Measurements from ENCODE around the gene CITED2. TPM values are rescaled to one million over a fixed set of nuclear protein-coding genes. Genes with fewer than 3 reads are reported as not detected.

CITED2 gene
- polyA plus RNA-seq, 1 donor (not counting 4 experiments of a cell fraction or from before 2014, with no cell fraction given), result 25.0 TPM

DNA sequence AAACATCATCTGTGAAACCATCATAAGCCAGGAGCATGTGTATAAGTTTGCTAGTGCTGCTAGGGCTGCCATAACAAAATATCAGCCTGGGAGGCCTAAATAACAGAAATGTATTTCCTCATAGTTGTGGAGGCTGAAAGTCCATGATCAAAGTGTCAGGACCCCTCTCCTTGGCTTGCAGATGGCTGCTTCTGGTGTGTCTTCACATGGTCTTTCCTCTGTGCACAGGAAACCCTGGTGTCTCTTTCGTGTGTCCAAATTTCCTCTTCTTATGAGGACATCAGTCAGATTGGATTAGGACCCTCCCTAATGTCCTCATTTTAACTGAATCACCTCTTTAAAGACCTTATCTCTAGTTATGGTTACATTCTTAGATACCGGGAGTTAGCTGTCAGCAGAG lies 6.2 kb upstream of the CITED2 start:
- TF ChIP-seq, protein P1, sequence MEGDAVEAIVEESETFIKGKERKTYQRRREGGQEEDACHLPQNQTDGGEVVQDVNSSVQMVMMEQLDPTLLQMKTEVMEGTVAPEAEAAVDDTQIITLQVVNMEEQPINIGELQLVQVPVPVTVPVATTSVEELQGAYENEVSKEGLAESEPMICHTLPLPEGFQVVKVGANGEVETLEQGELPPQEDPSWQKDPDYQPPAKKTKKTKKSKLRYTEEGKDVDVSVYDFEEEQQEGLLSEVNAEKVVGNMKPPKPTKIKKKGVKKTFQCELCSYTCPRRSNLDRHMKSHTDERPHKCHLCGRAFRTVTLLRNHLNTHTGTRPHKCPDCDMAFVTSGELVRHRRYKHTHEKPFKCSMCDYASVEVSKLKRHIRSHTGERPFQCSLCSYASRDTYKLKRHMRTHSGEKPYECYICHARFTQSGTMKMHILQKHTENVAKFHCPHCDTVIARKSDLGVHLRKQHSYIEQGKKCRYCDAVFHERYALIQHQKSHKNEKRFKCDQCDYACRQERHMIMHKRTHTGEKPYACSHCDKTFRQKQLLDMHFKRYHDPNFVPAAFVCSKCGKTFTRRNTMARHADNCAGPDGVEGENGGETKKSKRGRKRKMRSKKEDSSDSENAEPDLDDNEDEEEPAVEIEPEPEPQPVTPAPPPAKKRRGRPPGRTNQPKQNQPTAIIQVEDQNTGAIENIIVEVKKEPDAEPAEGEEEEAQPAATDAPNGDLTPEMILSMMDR (optimal IDR thresholded peaks at IDR 0.05 in 1 of 3, IDR thresholded peaks at IDR 0.05 in 1 of 3, conservative IDR thresholded peaks at IDR 0.05 in 1 of 3; ENCODE audit: extremely low read depth in 1 of 3, insufficient read depth in 2 of 3, low read length in 3 of 3), result no peak
- TF ChIP-seq EZH2 (IDR thresholded peaks at IDR 0.05; ENCODE audit: low read length), result no peak

DNA sequence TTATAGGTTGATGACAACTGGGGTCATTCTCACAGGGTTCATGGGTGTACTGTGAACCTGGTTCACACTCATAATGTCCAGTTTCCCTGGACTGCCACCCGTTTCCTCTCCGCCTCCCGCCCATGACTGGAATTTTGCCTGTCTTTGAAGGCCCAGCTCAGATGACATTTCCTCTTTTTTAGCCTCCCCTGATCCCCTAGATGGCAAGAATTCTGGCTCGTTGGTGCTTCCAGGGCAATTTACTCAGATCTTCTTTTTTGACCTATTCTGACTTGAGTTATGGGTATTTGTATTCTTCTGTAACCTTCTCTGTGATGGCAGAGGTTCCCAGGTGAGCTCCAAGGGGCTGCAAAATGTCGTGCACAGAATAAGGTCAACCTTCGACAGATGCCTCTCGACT lies 5.7 kb upstream of the CITED2 start:
- Histone ChIP-seq H3K27ac (ENCODE audit: control insufficient read depth, insufficient read depth, low read length) (no peak overlapping the region), H3K27me3 (ENCODE audit: control insufficient read depth, extremely low read depth, insufficient read depth, low read length) (no peaks in the 10 kb centered on the region), H3K9ac (ENCODE audit: control insufficient read depth, extremely low read depth, insufficient read depth, low read length) (no peak overlapping the region), H3K9me3 (ENCODE audit: control insufficient read depth, low read depth, low read length) (no peaks in the 10 kb centered on the region), H2AFZ (ENCODE audit: control insufficient read depth, low read length) (no peak overlapping the region), H3K4me3 (ENCODE audit: control insufficient read depth in 2 of 3, extremely low read depth in 1 of 3, insufficient read depth in 2 of 3, low read depth in 1 of 3, low read length in 3 of 3) (no peak overlapping the region), H3K36me3 (ENCODE audit: control insufficient read depth in 2 of 2, extremely low read depth in 1 of 2, insufficient read depth in 2 of 2, low read length in 2 of 2) (no peaks in the 10 kb centered on the region), H3K4me2 (ENCODE audit: control insufficient read depth, extremely low read depth, insufficient read depth, low read depth, low read length) (no peak overlapping the region), H4K20me1 (ENCODE audit: control insufficient read depth, extremely low read depth, insufficient read depth, low read length) (no peaks in the 10 kb centered on the region), H3K4me1 (ENCODE audit: control insufficient read depth, extremely low read depth, insufficient read depth, low read length) (peaks cover 28% of the 10 kb centered on the region), H3K9me1 (ENCODE audit: control insufficient read depth, extremely low read depth, insufficient read depth, low read length) (peaks cover 3% of the 10 kb centered on the region), H3K79me2 (ENCODE audit: control insufficient read depth, insufficient read depth, low read length) (no peaks in the 10 kb centered on the region)
- TF ChIP-seq, protein P1 (optimal IDR thresholded peaks at IDR 0.05 in 1 of 3, IDR thresholded peaks at IDR 0.05 in 1 of 3, conservative IDR thresholded peaks at IDR 0.05 in 1 of 3; ENCODE audit: extremely low read depth in 1 of 3, insufficient read depth in 2 of 3, low read length in 3 of 3), result no peak
- no peak for TF ChIP-seq EZH2 (IDR thresholded peaks at IDR 0.05; ENCODE audit: low read length)
- dilution Hi-C loops (cut with MboI; ENCODE audit: extremely low pct_ligation_motif_present, low sequenced_read_pairs), result no loop called here
- DNase-seq (ENCODE audit: low read depth, low spot score), result no peak
- FAIRE-seq, result no peak

More for the DNA sequence above, 6.2 kb upstream of the CITED2 start:
- H3K79me2 ChIP-seq (ENCODE audit: control insufficient read depth, insufficient read depth, low read length), result no peaks in the 10 kb centered on the region
- H3K9ac ChIP-seq (ENCODE audit: control insufficient read depth, extremely low read depth, insufficient read depth, low read length), result no peak overlapping the region
- H3K36me3 ChIP-seq (ENCODE audit: control insufficient read depth in 2 of 2, extremely low read depth in 1 of 2, insufficient read depth in 2 of 2, low read length in 2 of 2), result no peaks in the 10 kb centered on the region
- H3K27me3 ChIP-seq (ENCODE audit: control insufficient read depth, extremely low read depth, insufficient read depth, low read length), result no peaks in the 10 kb centered on the region
- DNase-seq (ENCODE audit: low read depth, low spot score), result no peak
- peaks cover 3% of the 10 kb centered on the region for H3K9me1 ChIP-seq (ENCODE audit: control insufficient read depth, extremely low read depth, insufficient read depth, low read length)
- H3K4me3 ChIP-seq (ENCODE audit: control insufficient read depth in 2 of 3, extremely low read depth in 1 of 3, insufficient read depth in 2 of 3, low read depth in 1 of 3, low read length in 3 of 3), result no peak overlapping the region
- H4K20me1 ChIP-seq (ENCODE audit: control insufficient read depth, extremely low read depth, insufficient read depth, low read length), result no peaks in the 10 kb centered on the region
- dilution Hi-C loops (cut with MboI; ENCODE audit: extremely low pct_ligation_motif_present, low sequenced_read_pairs), result no loop called here
- H3K9me3 ChIP-seq (ENCODE audit: control insufficient read depth, low read depth, low read length), result no peaks in the 10 kb centered on the region
- H3K27ac ChIP-seq (ENCODE audit: control insufficient read depth, insufficient read depth, low read length), result no peak overlapping the region
- no peak for FAIRE-seq
- peaks cover 28% of the 10 kb centered on the region for H3K4me1 ChIP-seq (ENCODE audit: control insufficient read depth, extremely low read depth, insufficient read depth, low read length)
- H3K4me2 ChIP-seq (ENCODE audit: control insufficient read depth, extremely low read depth, insufficient read depth, low read depth, low read length), result no peak overlapping the region
- H2AFZ ChIP-seq (ENCODE audit: control insufficient read depth, low read length), result no peak overlapping the region
